Activated CD8-positive, alpha-beta memory T cell treated with anti-CD3 and anti-CD28 coated beads for 1 hour (primary cell): ENCODE measurements around the gene LYRM4.

Experiments
- DNase-seq, 2 donors: peaks; one replicate each; pipeline ENCODE4 v3.0.0-alpha.2; 2020; ENCODE audit warnings: low read depth in 1 of 2; ENCODE audit errors: extremely low read depth in 1 of 2

Gene LYRM4

GRCh38 chr6:5178806-5179205, 81.9 kb downstream of the LYRM4 start:
- DNase-seq: no peak

DNA sequence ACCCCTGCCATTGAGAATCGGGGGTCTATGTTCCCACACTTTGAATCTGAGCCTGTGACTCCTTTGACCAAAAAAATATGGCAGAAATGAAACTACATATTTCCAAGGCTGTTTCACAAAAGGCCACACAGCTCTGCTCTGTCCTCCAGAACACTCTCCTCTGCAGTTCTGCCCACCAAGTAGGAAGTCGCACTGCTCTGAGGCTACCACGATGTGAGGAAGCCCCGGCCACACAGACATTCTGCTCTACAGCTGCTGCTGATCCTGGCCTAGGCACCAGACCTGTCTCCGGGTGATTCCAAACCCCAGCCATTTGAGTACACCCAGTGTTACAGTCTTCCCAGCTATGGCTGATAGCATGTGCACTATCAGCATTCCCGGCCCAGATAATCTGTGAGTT, 85.1 kb downstream of the LYRM4 start:
- DNase-seq: no peak

DNA sequence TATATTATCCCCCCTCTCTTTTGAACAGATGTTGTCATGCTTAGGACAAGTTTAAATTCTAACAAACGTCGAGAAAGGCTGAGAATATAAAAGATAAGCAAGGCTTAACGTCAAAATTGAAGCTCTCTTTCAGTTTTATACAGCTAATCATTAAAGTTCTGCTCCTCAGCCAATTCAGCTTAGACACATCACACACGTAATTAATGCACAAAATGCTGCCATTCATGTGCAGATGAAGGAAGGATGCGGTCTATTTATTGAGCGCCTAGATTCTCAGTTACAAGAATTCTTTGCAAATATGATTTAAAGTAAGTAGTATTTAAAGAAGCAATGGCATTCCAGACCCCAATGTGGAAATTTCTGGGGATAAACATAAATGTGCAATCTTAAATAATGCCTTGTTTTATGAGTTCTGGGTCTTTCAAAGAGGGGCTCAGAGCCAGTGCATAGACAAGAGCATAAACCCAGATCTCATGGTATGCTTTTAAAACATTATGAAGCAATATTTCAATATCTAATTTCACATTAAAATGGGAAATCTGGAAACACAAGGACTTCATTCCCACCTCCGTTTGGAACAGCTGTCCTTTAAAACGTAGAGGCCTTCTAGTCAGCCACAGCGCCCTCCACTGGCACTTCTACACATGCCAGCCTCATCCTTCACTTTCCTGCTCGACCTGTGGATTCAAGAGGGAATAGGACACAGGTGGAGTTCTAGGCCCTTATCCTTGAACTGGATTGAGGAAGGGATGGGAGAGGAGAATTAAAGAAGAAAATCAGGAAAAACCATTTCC, 85.8 kb downstream of the LYRM4 start:
- DNase-seq: no peak

DNA sequence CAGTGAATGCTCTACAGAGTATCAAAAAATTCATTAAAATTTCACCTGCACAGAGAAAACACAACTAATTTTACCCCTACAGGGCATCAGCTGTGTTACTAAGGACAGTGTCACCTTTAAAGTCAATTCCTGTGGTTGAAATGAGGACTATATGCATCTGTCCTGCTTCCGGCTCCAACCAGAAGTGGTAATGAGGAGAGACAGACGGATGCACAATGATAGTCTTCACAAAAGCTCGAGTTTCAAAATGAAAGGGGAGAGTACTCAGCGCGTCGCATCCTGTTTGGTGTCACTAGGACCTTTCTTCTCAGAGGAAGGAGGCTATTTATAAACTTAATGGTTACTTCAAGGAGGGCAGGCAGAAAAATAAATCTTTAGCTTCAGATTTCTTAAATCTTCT, 86.5 kb downstream of the LYRM4 start:
- DNase-seq: peak; percentile 5 to 7

- no peak for DNase-seq
These were observed 86.9 kb downstream of the LYRM4 start for GRCh38 chr6:5173810-5174209.

- no peak for DNase-seq
These were observed 87.8 kb downstream of the LYRM4 start for GRCh38 chr6:5172897-5173474.

GRCh38 chr6:5172041-5172653, 88.6 kb downstream of the LYRM4 start:
- no peak for DNase-seq

DNA sequence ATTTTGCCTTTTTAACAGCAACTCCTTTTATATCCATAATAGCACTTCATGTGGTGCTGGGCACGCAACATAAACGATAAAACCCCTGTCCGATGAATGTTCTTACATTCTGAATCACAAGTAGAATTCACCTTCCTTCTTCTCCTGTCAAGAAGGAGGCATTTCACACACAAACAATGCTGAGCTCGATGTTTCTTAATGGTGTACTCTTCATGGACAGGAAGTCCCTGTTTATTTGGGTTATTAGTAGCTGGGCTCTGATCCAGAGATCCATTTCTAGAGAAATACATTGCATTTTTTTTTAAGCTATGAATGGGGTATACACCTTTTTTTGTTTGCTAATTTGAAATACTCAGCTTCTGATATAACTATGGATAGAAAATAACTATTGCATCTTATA, 93.2 kb downstream of the LYRM4 start:
- no peak for DNase-seq

DNA sequence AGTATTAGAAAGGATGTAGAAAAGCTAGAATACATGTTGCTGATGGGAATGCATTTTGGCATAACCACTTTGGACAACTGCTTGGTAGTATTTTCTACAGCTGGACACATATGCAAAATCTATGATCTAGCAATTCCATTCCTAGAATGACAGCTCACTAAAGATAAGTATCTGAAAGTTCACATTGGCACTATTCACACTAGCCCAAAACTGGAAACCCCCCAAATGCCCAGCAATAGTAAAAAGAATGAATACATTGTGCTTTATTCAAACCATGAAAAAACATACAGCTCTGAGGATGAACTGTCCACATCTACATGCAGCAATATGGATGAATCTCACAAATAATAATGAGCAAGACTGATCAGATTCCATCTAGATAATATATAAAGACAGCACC, 96.7 kb downstream of the LYRM4 start:
- DNase-seq: no peak

DNA sequence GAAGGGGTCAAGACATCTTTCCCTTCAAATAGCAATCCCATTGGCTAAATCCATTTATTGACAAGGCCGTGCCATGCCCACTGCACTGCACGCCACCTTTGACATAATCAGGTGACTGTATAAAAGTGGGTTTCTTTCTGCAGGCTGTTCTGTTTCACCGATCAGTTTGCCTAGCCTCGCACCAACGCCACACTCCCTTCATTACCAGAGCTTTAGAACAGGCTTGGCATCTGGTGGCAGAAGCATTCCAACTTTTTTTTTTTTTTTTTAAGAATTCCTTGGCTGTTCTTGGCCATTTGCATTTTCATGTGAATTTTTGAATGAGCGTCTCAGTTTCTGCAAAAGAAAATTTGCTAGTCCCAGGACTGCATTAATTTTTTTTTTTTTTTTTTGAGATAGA, 97.5 kb downstream of the LYRM4 start:
- no peak for DNase-seq

GRCh38 chr6:5162355-5162754, 98.4 kb downstream of the LYRM4 start:
- DNase-seq: no peak

DNA sequence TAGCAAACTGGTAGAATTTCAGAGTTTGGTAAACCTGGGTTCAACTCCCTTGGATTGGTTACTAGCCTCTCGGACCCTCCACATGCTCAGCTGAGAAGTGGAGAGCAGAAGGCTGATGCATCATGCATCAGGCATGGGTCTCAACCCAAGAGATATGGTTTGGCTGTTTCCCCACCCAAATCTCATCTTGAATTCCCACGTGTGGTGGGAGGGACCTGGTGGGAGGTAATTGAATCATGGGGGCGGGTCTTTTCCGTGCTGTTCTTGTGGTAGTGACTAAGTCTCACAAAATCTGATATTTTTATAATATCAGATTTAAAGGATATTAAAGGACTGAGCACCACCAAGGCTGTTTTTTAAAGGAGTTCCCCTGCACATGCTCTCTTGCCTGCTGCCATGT, 100.5 kb downstream of the LYRM4 start:
- no peak for DNase-seq

DNA sequence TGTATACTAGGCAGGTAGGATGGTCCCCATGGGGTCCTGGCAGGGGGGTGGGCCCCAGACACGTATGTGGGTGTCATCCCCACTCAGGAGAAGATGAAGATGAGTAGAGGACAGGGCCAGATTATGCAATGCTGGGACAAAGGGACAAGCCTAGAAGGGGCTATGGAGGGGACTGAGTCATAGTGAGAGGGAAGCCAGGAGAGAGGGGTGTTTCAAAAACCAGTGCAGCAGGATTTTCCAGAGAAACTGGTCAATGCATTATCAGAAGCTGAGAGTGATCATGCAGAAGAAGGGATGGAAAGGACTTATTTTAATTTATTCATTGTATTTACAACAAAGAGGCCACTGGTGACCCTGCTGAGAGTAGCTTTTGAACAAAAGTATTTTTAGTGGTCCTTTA, 101.6 kb downstream of the LYRM4 start:
- DNase-seq: no peak

DNA sequence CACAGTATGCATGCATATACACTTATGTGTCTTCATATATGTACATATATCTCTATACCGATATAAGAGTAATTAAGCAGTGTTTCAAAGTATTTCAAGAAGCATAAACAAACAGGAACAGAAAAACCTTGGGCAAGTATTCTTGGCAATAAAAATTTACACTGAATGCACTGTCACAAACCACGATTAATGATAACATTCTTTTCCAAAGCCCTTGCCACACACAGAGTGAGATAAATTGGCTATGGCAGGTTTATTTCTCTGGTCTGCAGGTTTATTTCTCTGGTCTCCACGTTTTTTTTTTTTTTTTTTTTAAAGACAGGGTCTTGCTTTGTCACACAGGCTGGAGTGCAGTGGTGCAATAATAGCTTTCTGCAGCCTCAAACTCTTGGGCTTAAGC, 102.6 kb downstream of the LYRM4 start:
- DNase-seq: no peak

GRCh38 chr6:5157621-5158138, 103.1 kb downstream of the LYRM4 start:
- no peak for DNase-seq

- no peak for DNase-seq
These were observed 104.1 kb downstream of the LYRM4 start for GRCh38 chr6:5156627-5157026.

DNA sequence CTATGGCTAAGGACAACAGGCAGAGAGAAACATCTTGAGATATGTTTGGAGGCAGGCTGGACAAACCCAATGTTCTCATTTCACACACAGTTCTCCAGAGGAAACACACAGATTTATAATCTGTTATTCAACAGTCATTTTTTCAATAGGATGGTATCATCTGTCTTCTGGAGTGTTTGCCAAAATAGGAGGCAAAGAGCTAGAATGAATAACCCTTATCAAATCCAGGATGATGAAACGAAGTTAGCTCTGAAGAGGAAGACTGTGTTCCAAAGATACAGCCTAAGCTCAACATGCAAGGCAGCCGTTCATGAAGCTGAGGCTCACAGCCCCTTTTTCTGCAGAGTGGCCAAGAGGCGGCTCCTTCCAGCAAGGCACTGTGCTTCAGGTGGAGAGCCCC, 104.8 kb downstream of the LYRM4 start:
- no peak for DNase-seq

- no peak for DNase-seq
These were observed 107.6 kb downstream of the LYRM4 start for GRCh38 chr6:5153186-5153585.

GRCh38 chr6:5152460-5152859, 108.3 kb downstream of the LYRM4 start:
- DNase-seq: no peak

DNA sequence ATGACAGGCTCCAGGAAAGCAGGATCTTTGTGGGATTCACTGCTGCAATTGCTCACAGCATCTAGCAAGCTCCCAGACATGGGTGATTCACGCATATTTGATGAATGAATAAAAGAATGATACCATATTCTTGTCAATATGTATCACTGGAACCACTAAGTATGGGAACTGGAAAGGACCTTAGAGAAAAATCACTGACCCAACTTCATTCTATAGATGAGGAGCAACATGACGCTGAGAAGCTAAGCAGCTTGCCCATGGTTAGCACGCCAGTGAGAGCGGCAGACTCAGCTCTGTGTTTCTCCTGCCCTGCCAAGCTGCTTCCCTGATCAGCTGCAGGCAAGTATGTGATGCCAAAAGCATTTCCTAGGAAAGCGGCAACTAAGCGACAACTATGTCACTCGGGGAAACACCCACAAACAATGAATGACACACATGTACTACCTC, 108.8 kb downstream of the LYRM4 start:
- no peak for DNase-seq

- no peak for DNase-seq
These were observed 109.3 kb downstream of the LYRM4 start for GRCh38 chr6:5151360-5151954.
